ENCODE measurements around the gene SRPK3.

Gene SRPK3

GRCh38 chrX:153771415-153772315 is 9.2 kb upstream of the SRPK3 start:
- DNase-seq: no peak

GRCh38 chrX:153772316-153773217 is 8.3 kb upstream of the SRPK3 start:
- no peak for DNase-seq

GRCh38 chrX:153773218-153773611 is 7.6 kb upstream of the SRPK3 start:
- no peak for DNase-seq

- no peak for DNase-seq
Observed at GRCh38 chrX:153773741-153774575, 6.9 kb upstream of the SRPK3 start.

- DNase-seq: no peak
Observed at GRCh38 chrX:153774576-153775292, 6.1 kb upstream of the SRPK3 start.

- DNase-seq: no peak
Observed at GRCh38 chrX:153775293-153776119, 5.3 kb upstream of the SRPK3 start.

GRCh38 chrX:153776120-153776599 is 4.7 kb upstream of the SRPK3 start:
- no peak for DNase-seq

- DNase-seq: no peak
Observed at GRCh38 chrX:153776611-153777045, 4.2 kb upstream of the SRPK3 start.

GRCh38 chrX:153777261-153778090 is 3.4 kb upstream of the SRPK3 start:
- no peak for DNase-seq

GRCh38 chrX:153778181-153778580 is 2.7 kb upstream of the SRPK3 start:
- no peak for DNase-seq

- no peak for DNase-seq
Observed at GRCh38 chrX:153778684-153779101, 2.1 kb upstream of the SRPK3 start.

GRCh38 chrX:153779891-153780677 is 757 bp upstream of the SRPK3 start:
- no peak for DNase-seq

- no peak for DNase-seq
Observed at GRCh38 chrX:153781428-153782047, 697 bp downstream of the SRPK3 start.

- DNase-seq: peak in 1 of 2 experiments; percentile 6
Observed at GRCh38 chrX:153782313-153782712, 1.5 kb downstream of the SRPK3 start.

- no peak for DNase-seq
Observed at GRCh38 chrX:153782871-153783270, 2.0 kb downstream of the SRPK3 start.

- DNase-seq: no peak
Observed at GRCh38 chrX:153783378-153784013, 2.7 kb downstream of the SRPK3 start.

GRCh38 chrX:153784325-153784967 is 3.6 kb downstream of the SRPK3 start:
- DNase-seq: no peak

- no peak for DNase-seq
Observed at GRCh38 chrX:153786669-153787068, 5.8 kb downstream of the SRPK3 start.

All from NCI-H187 (cell line).